ENCODE measurements around the gene ADCY1.

DNA sequence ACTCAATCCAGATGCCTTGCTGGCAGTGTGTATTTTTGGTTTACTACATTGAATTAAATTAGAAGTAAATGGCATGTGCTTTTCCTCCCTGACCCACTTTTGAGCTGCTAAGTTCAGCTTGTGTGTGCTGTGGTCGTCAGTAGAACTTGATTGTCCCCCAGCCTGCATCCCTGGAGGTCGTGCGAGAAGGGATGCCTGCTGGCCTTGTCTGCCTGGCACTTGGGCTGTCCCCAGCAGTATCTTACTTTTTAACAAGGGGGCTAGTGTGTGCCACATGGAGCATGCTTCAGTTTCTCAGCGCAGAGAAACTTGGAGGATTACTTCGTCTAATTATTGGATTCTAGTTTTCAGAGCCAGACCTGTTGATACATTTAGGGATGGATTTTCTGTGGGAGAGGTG, 80.2 kb downstream of the ADCY1 start:
- TF ChIP-seq POLR2A (IDR thresholded peaks at IDR 0.05) (no peak), POLR2AphosphoS5 (IDR thresholded peaks at IDR 0.05) (no peak), EP300 (IDR thresholded peaks at IDR 0.05) (no peak)
- TF ChIP-seq, protein P1, sequence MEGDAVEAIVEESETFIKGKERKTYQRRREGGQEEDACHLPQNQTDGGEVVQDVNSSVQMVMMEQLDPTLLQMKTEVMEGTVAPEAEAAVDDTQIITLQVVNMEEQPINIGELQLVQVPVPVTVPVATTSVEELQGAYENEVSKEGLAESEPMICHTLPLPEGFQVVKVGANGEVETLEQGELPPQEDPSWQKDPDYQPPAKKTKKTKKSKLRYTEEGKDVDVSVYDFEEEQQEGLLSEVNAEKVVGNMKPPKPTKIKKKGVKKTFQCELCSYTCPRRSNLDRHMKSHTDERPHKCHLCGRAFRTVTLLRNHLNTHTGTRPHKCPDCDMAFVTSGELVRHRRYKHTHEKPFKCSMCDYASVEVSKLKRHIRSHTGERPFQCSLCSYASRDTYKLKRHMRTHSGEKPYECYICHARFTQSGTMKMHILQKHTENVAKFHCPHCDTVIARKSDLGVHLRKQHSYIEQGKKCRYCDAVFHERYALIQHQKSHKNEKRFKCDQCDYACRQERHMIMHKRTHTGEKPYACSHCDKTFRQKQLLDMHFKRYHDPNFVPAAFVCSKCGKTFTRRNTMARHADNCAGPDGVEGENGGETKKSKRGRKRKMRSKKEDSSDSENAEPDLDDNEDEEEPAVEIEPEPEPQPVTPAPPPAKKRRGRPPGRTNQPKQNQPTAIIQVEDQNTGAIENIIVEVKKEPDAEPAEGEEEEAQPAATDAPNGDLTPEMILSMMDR (IDR thresholded peaks at IDR 0.05) = no peak
